OCI-LY1 (cell line): ENCODE measurements around the gene TPO.

Experiments
- CTCF ChIP-seq: fragments of 200-600 bp; sonication (generic), shearing (Covaris generic); IDR thresholded peaks from 2 replicates; pipeline ENCODE4 v1.5.1; 2017; ENCODE audit warnings: mild to moderate bottlenecking, antibody characterized with exemption, low read length, moderate library complexity, mixed read lengths
- EZH2 ChIP-seq: fragments of 200-600 bp; sonication (generic), shearing (Covaris generic); IDR thresholded peaks from 2 replicates; pipeline ENCODE4 v1.8.0; 2017; ENCODE audit warnings: borderline replicate concordance, mixed run types, mild to moderate bottlenecking, antibody characterized with exemption, low read length, moderate library complexity, mixed read lengths

GRCh38 chr2:1588978-1589621 lies 175.8 kb downstream of the TPO start:
- TF ChIP-seq CTCF (0 out of 2 replicates have a peak, but pooled peaks have one; percentile 21), EZH2 (no peak)
